HepG2 (cell line): ENCODE measurements around the gene RBM12. TPM values are rescaled to one million over a fixed set of nuclear protein-coding genes. Genes with fewer than 3 reads are reported as not detected.

ENCODE experiments used
- ATF4 ChIP-seq, 2 experiments: fragments of 450-650 bp in 1 of 2; sonication (generic) in 1 of 2; formaldehyde crosslinking; IDR thresholded peaks; 2 replicates each; pipeline versions ENCODE4 v1.5.0 to v1.8.0; 2020 to 2022; ENCODE audit warnings: mild to moderate bottlenecking in 1 of 2, missing genetic modification reagents in 1 of 2
- EP300 ChIP-seq, 3 experiments: sonication (generic) in 1 of 3; formaldehyde crosslinking in 1 of 3; IDR thresholded peaks; 2 replicates each; pipeline versions ENCODE4 v1.5.1 to v1.6.1; 2011 to 2020; ENCODE audit warnings: low read depth in 2 of 3, low read length in 2 of 3, borderline replicate concordance in 1 of 3, improper control_type of control experiment in 1 of 3, mild to moderate bottlenecking in 1 of 3, missing genetic modification reagents in 1 of 3, moderate library complexity in 1 of 3
- ETS1 ChIP-seq: sonication (generic); formaldehyde crosslinking; IDR thresholded peaks from 2 replicates; pipeline ENCODE4 v1.4.0; 2020; ENCODE audit warnings: missing genetic modification reagents
- GATAD1 ChIP-seq: IDR thresholded peaks from 2 replicates; pipeline ENCODE4 v1.6.1; 2016; ENCODE audit warnings: missing genetic modification reagents, missing compliant biosample characterization
- HDAC6 ChIP-seq: fragments of 200-600 bp; sonication (generic); IDR thresholded peaks from 2 replicates; pipeline ENCODE4 v1.7.0; 2017; ENCODE audit warnings: mild to moderate bottlenecking, antibody characterized with exemption, low read length, low read depth
- HNRNPH1 ChIP-seq: fragments of 200-400 bp; formaldehyde crosslinking; optimal IDR thresholded peaks from 2 replicates; pipeline ENCODE3; 2017; ENCODE audit warnings: mild to moderate bottlenecking, low read depth, low read length
- IKZF4 ChIP-seq: sonication (generic); formaldehyde crosslinking; IDR thresholded peaks from 2 replicates; pipeline ENCODE4 v1.5.1; 2020; ENCODE audit warnings: borderline replicate concordance, mild to moderate bottlenecking, low read depth, missing genetic modification reagents; ENCODE audit errors: not compliant biosample characterization
- KDM1A ChIP-seq: IDR thresholded peaks from 2 replicates; pipeline ENCODE4 v1.6.1; 2016; ENCODE audit warnings: missing compliant biosample characterization
- LCORL ChIP-seq, 2 experiments: fragments of 450-650 bp in 1 of 2; sonication (generic) in 1 of 2; formaldehyde crosslinking in 1 of 2; IDR thresholded peaks; 2 replicates each; pipeline versions ENCODE4 v1.5.0 to v1.6.1; 2017 to 2020; ENCODE audit warnings: antibody characterized with exemption in 1 of 2, missing genetic modification reagents in 1 of 2
- MAFF ChIP-seq: IDR thresholded peaks from 2 replicates; pipeline ENCODE4 v1.6.1; 2011; ENCODE audit warnings: low read depth, low read length, improper control_type of control experiment
- MAFG ChIP-seq: sonication (generic); formaldehyde crosslinking; IDR thresholded peaks from 2 replicates; pipeline ENCODE4 v1.5.1; 2020; ENCODE audit warnings: mild to moderate bottlenecking, missing genetic modification reagents
- MBNL3 ChIP-seq: fragments of 250-450 bp; sonication (Bioruptor Pico); conservative IDR thresholded peaks from 2 replicates; pipeline ENCODE4 v1.8.0; 2022; ENCODE audit warnings: mild to moderate bottlenecking, inconsistent platforms
- MXD3 ChIP-seq: IDR thresholded peaks from 2 replicates; pipeline ENCODE4 v1.6.1; 2016; ENCODE audit warnings: mild to moderate bottlenecking, missing biosample characterization, missing genetic modification reagents
- PATZ1 ChIP-seq: sonication (generic); formaldehyde crosslinking; IDR thresholded peaks from 2 replicates; pipeline ENCODE4 v1.4.0; 2020; ENCODE audit warnings: missing genetic modification reagents
- PHF21A ChIP-seq: sonication (generic); formaldehyde crosslinking; IDR thresholded peaks from 2 replicates; pipeline ENCODE4 v1.5.0; 2020; ENCODE audit warnings: mild to moderate bottlenecking, missing genetic modification reagents
- RAD21 ChIP-seq: fragments of 450-650 bp; formaldehyde crosslinking; IDR thresholded peaks from 2 replicates; pipeline ENCODE4 v1.5.0; 2020; ENCODE audit warnings: mild to moderate bottlenecking
- SNAPC5 ChIP-seq: sonication (generic); formaldehyde crosslinking; IDR thresholded peaks from 2 replicates; pipeline ENCODE4 v1.8.1; 2023; ENCODE audit warnings: mild to moderate bottlenecking, missing genetic modification reagents, borderline replicate concordance
- ZBTB33 ChIP-seq: sonication (generic); formaldehyde crosslinking; IDR thresholded peaks from 2 replicates; pipeline ENCODE4 v1.4.0; 2020; ENCODE audit warnings: missing genetic modification reagents
- ZNF225 ChIP-seq: sonication (generic); formaldehyde crosslinking; IDR thresholded peaks from 2 replicates; pipeline ENCODE4 v1.4.0; 2020; ENCODE audit warnings: mild to moderate bottlenecking, missing genetic modification reagents
- ZNF589 ChIP-seq: sonication (generic); formaldehyde crosslinking; conservative IDR thresholded peaks from 2 replicates; pipeline ENCODE4 v1.8.0; 2022; ENCODE audit warnings: mild to moderate bottlenecking, moderate library complexity, missing genetic modification reagents
- ZNF792 ChIP-seq: IDR thresholded peaks from 2 replicates; pipeline ENCODE4 v1.6.1; 2016
- polyA plus RNA-seq, 8 experiments: library from polyadenylated mRNA; depleted of rRNA in 3 of 8; stranded (reverse) in 7 of 8; unstranded in 1 of 8; fragments of >200 nt; fragmentation: Illumina TruSeq in 4 of 8; extraction: Trizol in 4 of 8; gene quantifications; 2 replicates each; pipeline versions ENCODE4 v1.2.1 to v1.2.3, GENCODE V29; 2011 to 2016; ENCODE audit warnings: low read depth in 4 of 8, missing spikeins in 1 of 8, mixed read lengths in 1 of 8; ENCODE audit not compliant: insufficient read depth in 1 of 8
- total RNA-seq, 5 experiments: library from RNA; depleted of rRNA; stranded (reverse); fragments of >200 nt; fragmentation: Illumina TruSeq; extraction: Trizol; gene quantifications; 2 replicates each; pipeline ENCODE4 v1.2.3, GENCODE V29; 2016; ENCODE audit warnings: low read depth in 1 of 5

RBM12 gene
- total and polyA plus RNA-seq, 2 of the 13 experiments (the other 11 are each of a cell fraction or from before 2014, with no cell fraction given): 97.9 to 104 TPM

- TF ChIP-seq PATZ1 (CRISPR knock-in tag): no peak
- peak; percentile 55; the same call in 1 of the 2 replicates for TF ChIP-seq RAD21 (CRISPR knock-in tag)
- no peak; the same call in 1 of the 2 replicates for TF ChIP-seq SNAPC5 (CRISPR knock-in tag)
- TF ChIP-seq MXD3: 0 out of 2 replicates have a peak, but pooled peaks have one; percentile 60
- 0 out of 2 replicates have a peak, but pooled peaks have one; percentile 22 for TF ChIP-seq ZNF589
- TF ChIP-seq ZNF792 (CRISPR knock-in tag): no peak
- 0 out of 2 replicates have a peak, but pooled peaks have one; percentile 43 for TF ChIP-seq HDAC6
- no peak for TF ChIP-seq EP300 (IDR thresholded peaks at IDR 0.05; ENCODE audit: low read depth in 2 of 2, low read length in 2 of 2)
- TF ChIP-seq EP300 (CRISPR knock-in tag; IDR thresholded peaks at IDR 0.05; ENCODE audit: borderline replicate concordance): no peak
- TF ChIP-seq ETS1 (CRISPR knock-in tag): no peak
- no peak for TF ChIP-seq ATF4 (CRISPR knock-in tag; IDR thresholded peaks at IDR 0.05)
- no peak for TF ChIP-seq HNRNPH1
- TF ChIP-seq MAFG (CRISPR knock-in tag): no peak
- TF ChIP-seq LCORL (IDR thresholded peaks at IDR 0.05): no peak
- no peak for TF ChIP-seq LCORL (CRISPR knock-in tag; IDR thresholded peaks at IDR 0.05)
- no peak for TF ChIP-seq GATAD1 (CRISPR knock-in tag)
- TF ChIP-seq MAFF: peak; percentile 87
- TF ChIP-seq IKZF4 (CRISPR knock-in tag): no peak
- no peak for TF ChIP-seq KDM1A (CRISPR knock-in tag)
- TF ChIP-seq PHF21A: no peak
- 0 out of 2 replicates have a peak, but pooled peaks have one; percentile 14 for TF ChIP-seq ZBTB33 (CRISPR knock-in tag)
- TF ChIP-seq ZNF225 (CRISPR knock-in tag): no peak
- TF ChIP-seq MBNL3: no peak
Measured at GRCh38 chr20:35702051-35702823, 37.5 kb upstream of the RBM12 start (continued).
